OCI-LY3 (cell line): Measurements from ENCODE around the gene HERC2.

Experiments
- H2AFZ ChIP-seq: fragments of 200-600, 300-600 bp; shearing (Covaris generic); 2 replicates; pipeline ENCODE4 v1.6.0; 2014; ENCODE audit warnings: antibody characterized with exemption, low read depth, low read length
- H3K27ac ChIP-seq: fragments of 200-600, 300-600 bp; sonication (generic); 2 replicates; pipeline ENCODE4 v1.5.1; 2014; ENCODE audit warnings: mild to moderate bottlenecking, low read length, moderate library complexity, mixed read lengths
- H3K27me3 ChIP-seq: fragments of 200-600, 300-600 bp; sonication (generic); 2 replicates; pipeline ENCODE4 v1.6.1; 2014; ENCODE audit warnings: low read depth, low read length, mixed read lengths
- H3K36me3 ChIP-seq: fragments of 200-600, 300-600 bp; sonication (generic); replicated peaks from 2 replicates; pipeline ENCODE3; 2014; ENCODE audit warnings: low read depth, low read length, mixed read lengths
- H3K4me1 ChIP-seq: fragments of 300-600, 200-600 bp; sonication (generic); 2 replicates; pipeline ENCODE4 v1.6.1; 2014; ENCODE audit warnings: low read length, mixed read lengths
- H3K4me2 ChIP-seq: fragments of 200-600, 300-600 bp; sonication (generic); 2 replicates; pipeline ENCODE4 v1.6.1; 2014; ENCODE audit warnings: low read length, mixed read lengths
- H3K4me3 ChIP-seq: fragments of 300-600, 200-600 bp; sonication (generic); 2 replicates; pipeline ENCODE4 v1.5.1; 2014; ENCODE audit warnings: antibody characterized with exemption, mild to moderate bottlenecking, low read length, moderate library complexity
- H3K79me2 ChIP-seq: fragments of 300-600, 200-600 bp; shearing (Covaris generic); 2 replicates; pipeline ENCODE4 v1.6.1; 2014; ENCODE audit warnings: mild to moderate bottlenecking, low read length, mixed read lengths
- H3K9ac ChIP-seq: fragments of 300-600, 200-600 bp; shearing (Covaris generic); 2 replicates; pipeline ENCODE4 v1.6.0; 2014; ENCODE audit warnings: mild to moderate bottlenecking, low read length, moderate library complexity
- H3K9me3 ChIP-seq: fragments of 200-600, 300-600 bp; shearing (Covaris generic); 2 replicates; pipeline ENCODE4 v1.6.1; 2014; ENCODE audit warnings: low read length, mixed read lengths; ENCODE audit not compliant: insufficient read depth
- H4K20me1 ChIP-seq: fragments of 200-600, 300-600 bp; sonication (generic); 2 replicates; pipeline ENCODE4 v1.6.1; 2016; ENCODE audit warnings: low read length, mixed read lengths; ENCODE audit not compliant: insufficient read depth
- EZH2phosphoT487 ChIP-seq: fragments of 200-600 bp; shearing (Covaris generic); IDR thresholded peaks from 2 replicates; pipeline ENCODE4 v1.6.1; 2018; ENCODE audit warnings: antibody characterized with exemption, mixed run types, low read depth
- TF ChIP-seq, protein P1 (sequence below): fragments of 200-600, 300-600 bp; sonication (generic); IDR thresholded peaks from 2 replicates; pipeline ENCODE4 v1.5.1; 2014; ENCODE audit warnings: antibody characterized with exemption, low read length, low read depth

The HERC2 gene

DNA sequence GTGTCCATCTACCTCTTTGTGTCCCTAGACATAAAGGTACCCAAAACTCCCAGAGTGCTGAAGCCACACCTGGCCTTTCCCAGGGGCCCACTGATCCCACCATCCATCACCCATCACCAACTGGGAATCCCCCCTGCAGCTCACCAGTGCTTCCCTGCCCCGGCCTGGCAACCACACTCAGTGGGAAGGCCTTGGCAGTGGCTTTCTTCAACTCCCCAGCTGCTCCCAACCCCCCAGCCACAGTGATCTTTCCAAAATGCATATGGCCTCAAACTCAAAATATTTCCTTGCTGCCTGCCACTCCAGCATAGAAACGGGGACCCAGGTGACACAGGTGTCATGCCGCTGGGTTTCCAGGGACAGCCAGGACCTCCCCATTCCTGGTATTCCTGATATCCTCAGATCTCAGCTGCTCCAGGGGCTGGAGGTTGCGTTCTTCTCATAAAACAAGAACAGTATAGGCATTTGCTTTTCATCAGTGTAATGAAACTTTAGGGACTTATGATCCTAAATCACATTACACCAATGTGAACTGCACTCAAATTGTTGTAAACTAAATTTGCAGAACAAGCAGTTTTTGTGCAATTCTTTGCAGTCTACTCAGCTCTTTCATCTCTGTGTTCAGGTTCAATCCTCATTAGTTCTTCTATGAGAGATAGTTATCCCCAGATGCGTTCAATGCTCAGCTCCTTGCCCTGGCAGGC lies 224.2 kb downstream of the HERC2 start:
- no peaks in the 10 kb centered on the region for H3K36me3 ChIP-seq
- no peaks in the 10 kb centered on the region for H3K27me3 ChIP-seq
- H3K9me3 ChIP-seq = no peaks in the 10 kb centered on the region
- no peak overlapping the region for H3K9ac ChIP-seq
- H4K20me1 ChIP-seq = no peaks in the 10 kb centered on the region
- TF ChIP-seq, protein P1, sequence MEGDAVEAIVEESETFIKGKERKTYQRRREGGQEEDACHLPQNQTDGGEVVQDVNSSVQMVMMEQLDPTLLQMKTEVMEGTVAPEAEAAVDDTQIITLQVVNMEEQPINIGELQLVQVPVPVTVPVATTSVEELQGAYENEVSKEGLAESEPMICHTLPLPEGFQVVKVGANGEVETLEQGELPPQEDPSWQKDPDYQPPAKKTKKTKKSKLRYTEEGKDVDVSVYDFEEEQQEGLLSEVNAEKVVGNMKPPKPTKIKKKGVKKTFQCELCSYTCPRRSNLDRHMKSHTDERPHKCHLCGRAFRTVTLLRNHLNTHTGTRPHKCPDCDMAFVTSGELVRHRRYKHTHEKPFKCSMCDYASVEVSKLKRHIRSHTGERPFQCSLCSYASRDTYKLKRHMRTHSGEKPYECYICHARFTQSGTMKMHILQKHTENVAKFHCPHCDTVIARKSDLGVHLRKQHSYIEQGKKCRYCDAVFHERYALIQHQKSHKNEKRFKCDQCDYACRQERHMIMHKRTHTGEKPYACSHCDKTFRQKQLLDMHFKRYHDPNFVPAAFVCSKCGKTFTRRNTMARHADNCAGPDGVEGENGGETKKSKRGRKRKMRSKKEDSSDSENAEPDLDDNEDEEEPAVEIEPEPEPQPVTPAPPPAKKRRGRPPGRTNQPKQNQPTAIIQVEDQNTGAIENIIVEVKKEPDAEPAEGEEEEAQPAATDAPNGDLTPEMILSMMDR = no peak
- TF ChIP-seq EZH2phosphoT487 = no peak
- no peak overlapping the region for H3K4me3 ChIP-seq
- H3K79me2 ChIP-seq = no peaks in the 10 kb centered on the region
- H2AFZ ChIP-seq = no peak overlapping the region
- no peak overlapping the region for H3K27ac ChIP-seq
- H3K4me2 ChIP-seq = no peak overlapping the region
- no peaks in the 10 kb centered on the region for H3K4me1 ChIP-seq

DNA sequence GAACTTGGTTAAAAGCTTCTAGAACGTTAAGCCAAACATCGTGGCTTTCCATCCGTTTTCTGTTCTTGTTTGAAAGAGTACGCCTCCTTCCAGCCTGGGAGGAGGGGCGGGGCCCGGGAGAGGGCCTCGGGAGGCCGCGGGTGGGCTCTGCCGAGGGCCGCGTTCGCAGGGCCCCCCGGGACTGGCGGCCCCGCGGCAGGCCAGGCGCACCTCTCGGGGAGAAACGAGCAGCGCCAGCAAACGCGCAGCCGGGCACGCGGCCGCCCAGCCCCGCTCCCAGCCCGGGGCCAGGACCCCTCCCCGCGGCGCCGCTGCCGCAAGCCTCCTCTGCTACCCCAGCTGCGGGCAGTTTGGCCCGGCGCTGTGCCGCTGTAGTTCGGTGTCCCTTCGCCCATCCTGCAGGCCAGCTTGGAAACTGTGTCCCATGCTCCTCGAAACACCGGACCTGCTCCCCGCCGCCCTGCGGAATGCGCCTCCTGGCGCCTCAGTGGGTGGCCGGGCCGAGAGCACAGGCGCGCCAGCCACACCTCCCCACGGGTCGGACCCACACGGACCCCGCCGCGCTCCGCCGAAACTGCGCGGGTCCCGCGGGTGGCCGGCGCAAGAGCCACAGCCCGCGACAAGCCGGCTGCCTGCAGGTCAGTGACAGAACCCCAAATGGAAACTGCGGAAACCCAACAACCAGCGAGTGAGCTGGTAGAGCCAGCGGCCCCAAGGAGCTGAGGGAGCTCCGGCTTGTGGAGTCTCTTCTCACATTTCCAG lies 225.1 kb downstream of the HERC2 start:
- TF ChIP-seq, protein P1 = no peak
- no peak for TF ChIP-seq EZH2phosphoT487
- H4K20me1 ChIP-seq = no peaks in the 10 kb centered on the region
- H3K27me3 ChIP-seq = no peaks in the 10 kb centered on the region
- no peak overlapping the region for H2AFZ ChIP-seq
- H3K4me3 ChIP-seq = no peak overlapping the region
- no peak overlapping the region for H3K9ac ChIP-seq
- H3K9me3 ChIP-seq = no peaks in the 10 kb centered on the region
- no peak overlapping the region for H3K27ac ChIP-seq
- H3K4me2 ChIP-seq = no peak overlapping the region
- no peaks in the 10 kb centered on the region for H3K79me2 ChIP-seq
- no peaks in the 10 kb centered on the region for H3K36me3 ChIP-seq
- H3K4me1 ChIP-seq = no peaks in the 10 kb centered on the region

DNA sequence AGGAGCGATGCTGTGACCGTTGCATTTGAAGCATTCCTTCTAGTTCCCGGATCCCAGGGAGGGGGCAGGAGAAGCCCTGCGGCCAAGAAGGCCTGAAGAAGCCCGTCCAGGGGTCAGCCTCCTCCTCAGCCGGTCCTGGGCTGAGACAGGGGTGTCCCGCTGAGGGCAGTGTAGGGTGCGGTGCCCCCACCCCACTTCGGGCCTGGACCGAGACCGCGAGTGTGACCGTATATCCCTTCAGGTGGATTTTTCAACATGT lies 225.6 kb downstream of the HERC2 start:
- no peaks in the 10 kb centered on the region for H3K36me3 ChIP-seq
- H3K9ac ChIP-seq = no peak overlapping the region
- TF ChIP-seq EZH2phosphoT487 = no peak
- TF ChIP-seq, protein P1 = no peak
- H3K9me3 ChIP-seq = no peaks in the 10 kb centered on the region
- no peaks in the 10 kb centered on the region for H3K27me3 ChIP-seq
- H3K4me2 ChIP-seq = no peak overlapping the region
- no peaks in the 10 kb centered on the region for H3K79me2 ChIP-seq
- H3K4me1 ChIP-seq = no peaks in the 10 kb centered on the region
- peak overlapping the region; percentile 71 for H3K4me3 ChIP-seq
- H3K27ac ChIP-seq = no peak overlapping the region
- H4K20me1 ChIP-seq = no peaks in the 10 kb centered on the region
- no peak overlapping the region for H2AFZ ChIP-seq

DNA sequence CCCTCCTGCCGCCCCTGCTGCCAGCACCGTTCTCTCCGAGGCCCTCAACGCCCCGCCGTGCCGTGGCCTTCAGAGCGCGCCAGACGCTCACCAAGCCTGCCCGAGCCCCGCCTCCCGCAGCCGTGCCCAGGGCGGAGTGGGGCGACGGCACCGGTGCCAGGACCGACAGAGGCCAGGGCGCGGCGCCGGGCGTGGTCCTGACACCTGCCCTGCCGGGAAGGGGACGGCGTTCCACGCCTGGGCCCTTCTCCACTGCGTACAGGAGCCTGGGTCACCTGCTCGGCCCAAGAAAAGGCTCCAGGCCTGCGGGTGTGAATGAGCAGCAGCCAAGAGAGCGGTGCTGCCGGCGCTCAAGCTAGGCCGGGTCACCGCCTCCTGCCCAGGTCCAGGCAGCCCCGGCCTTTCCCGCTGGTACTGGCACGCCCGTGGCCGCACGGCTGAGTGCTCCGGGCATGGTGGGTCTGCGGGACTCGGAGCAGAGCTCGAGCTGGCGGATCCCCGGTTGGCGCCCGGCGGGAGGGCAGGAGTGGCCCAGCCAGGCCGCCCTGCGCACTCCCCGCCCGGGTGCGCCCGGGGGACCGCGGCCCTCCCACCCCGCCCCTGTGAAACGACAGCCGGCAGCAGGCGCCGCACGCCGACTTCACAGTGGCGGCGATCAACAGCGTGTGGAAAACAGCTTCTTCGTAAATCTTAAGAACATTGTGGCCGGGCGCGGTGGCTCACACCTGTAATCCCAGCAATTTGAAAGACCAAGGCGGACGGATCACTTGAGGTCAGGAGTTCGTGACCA lies 227.1 kb downstream of the HERC2 start:
- no peaks in the 10 kb centered on the region for H4K20me1 ChIP-seq
- no peaks in the 10 kb centered on the region for H3K36me3 ChIP-seq
- H3K27ac ChIP-seq = no peak overlapping the region
- H3K9ac ChIP-seq = no peak overlapping the region
- no peaks in the 10 kb centered on the region for H3K79me2 ChIP-seq
- H2AFZ ChIP-seq = no peak overlapping the region
- no peaks in the 10 kb centered on the region for H3K27me3 ChIP-seq
- no peaks in the 10 kb centered on the region for H3K4me1 ChIP-seq
- peak overlapping the region; percentile 56; the same call in 1 of the 2 replicates for H3K4me2 ChIP-seq
- TF ChIP-seq, protein P1 = no peak
- no peak for TF ChIP-seq EZH2phosphoT487
- H3K4me3 ChIP-seq = peak overlapping the region; percentile 71; the same call in 1 of the 2 replicates
- H3K9me3 ChIP-seq = no peaks in the 10 kb centered on the region; the same call in 1 of the 2 replicates
